ENCODE measurements around the gene CFAP251.
"Not testable (repeated sequence)": the region's sequence is repeated elsewhere in the genome, so short reads cannot be mapped to it uniquely, and the experiment has no call there.

Gene CFAP251

DNA sequence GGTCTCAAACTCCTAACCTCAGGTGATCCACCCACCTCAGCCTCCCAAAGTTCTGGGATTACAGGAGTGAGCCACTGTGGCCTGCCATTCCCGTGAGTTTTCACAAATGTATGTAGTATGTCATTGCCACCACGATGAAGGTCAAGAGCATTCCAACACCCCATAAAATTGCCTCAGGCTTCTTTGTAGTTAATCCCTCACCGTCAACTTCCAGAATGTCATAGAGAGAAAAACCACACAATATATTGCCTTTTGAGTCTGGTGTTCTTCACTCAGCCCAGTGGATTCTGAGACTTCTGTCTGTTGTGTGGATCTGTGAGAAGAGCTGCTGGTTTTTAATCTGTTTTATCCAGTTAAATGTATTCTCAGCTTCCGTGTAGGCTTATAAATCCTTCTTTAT is 12.6 kb upstream of the CFAP251 start:
- no peak for DNase-seq (ENCODE audit: low read depth)

GRCh38 chr12:121908702-121909101 is 9.7 kb upstream of the CFAP251 start:
- no peak for DNase-seq (ENCODE audit: low read depth)

DNA sequence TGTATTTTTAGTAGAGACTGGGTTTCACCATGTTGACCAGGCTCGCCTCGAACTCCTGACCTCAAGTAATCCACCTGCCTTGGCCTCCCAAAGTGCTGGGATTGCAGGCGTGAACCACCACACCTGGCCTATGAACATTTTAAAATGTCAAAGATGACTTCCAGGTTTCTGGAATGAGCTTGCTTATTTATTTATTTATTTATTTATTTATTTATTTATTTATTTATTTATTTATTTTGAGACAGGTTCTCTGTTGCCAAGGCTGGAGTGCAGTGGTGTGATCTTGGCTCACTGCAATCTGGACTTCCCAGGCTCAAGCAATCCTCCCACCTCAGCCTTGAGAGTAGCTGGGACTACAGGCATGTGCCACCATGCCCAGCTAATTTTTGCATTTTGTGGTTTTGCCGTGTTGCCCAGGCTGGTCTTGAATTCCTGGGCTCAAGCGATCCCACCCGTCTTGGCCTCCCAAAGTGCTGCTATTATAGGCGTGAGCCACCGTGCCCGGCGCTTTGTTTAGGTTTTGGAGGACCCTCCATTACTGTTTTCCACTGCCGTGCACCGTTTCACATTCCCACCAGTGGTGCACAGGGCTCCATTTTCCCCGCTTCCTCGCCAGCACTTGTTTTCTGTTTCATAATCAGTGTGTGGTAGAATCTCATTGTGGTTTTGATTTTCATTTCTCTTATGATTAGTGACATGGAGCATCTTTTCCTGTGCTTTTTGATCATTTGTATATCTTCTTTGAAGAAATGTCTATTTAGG is 6.4 kb upstream of the CFAP251 start:
- no peak for DNase-seq (ENCODE audit: low read depth)

DNA sequence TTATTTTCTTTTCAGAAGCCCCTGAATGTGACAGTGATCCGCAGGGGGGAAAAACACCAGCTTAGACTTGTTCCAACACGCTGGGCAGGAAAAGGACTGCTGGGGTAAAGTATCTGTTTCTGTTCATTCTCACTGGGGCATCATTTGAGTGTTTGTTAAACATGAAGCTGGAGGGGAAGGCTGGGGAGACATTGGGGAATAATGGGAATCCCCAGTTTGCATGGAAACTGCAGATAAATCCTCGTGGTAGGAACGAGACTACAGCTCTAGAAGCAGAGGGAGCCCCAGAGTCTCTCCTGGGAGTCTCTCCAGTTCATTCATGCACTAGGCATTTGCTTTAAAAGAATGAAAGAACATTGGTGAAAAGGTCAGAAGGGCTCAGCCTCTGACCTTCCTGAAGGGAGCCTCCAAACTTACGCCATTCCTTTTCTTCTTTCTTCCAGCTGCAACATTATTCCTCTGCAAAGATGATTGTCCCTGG is 2.5 kb upstream of the CFAP251 start:
- DNase-seq (ENCODE audit: low read depth): no peak

GRCh38 chr12:121916719-121917118 is 1.7 kb upstream of the CFAP251 start:
- no peak for DNase-seq (ENCODE audit: low read depth)

- DNase-seq (ENCODE audit: low read depth): no peak
Measured at GRCh38 chr12:121918679-121919038, 267 bp downstream of the CFAP251 start.

- DNase-seq (ENCODE audit: low read depth): no peak
Measured at GRCh38 chr12:121921066-121921465, 2.7 kb downstream of the CFAP251 start.

DNA sequence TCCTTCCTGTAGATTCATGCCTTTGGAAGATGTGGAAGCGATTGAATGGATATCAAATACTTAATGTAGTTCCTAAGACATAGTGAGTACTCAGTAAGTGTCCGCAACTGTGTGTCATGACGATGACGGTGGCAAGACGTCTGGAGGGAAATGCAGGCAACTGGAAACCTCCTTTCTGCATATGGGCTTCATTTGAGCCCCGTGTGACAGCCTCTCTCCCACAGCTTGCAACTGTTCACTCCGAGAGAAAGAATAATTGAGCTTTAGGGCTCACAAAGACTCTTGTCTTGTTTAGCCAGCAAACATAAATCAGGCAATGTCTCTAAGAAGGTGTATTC is 6.9 kb downstream of the CFAP251 start:
- peak; percentile 45 for DNase-seq (ENCODE audit: low read depth)

GRCh38 chr12:121926874-121927706 is 8.7 kb downstream of the CFAP251 start:
- no peak for DNase-seq (ENCODE audit: low read depth)

- no peak for DNase-seq (ENCODE audit: low read depth)
Measured at GRCh38 chr12:121927813-121928212, 9.4 kb downstream of the CFAP251 start.

- not testable (repeated sequence) for DNase-seq (ENCODE audit: low read depth)
Measured at GRCh38 chr12:121929545-121929944, 11.2 kb downstream of the CFAP251 start.

GRCh38 chr12:121930862-121931261 is 12.5 kb downstream of the CFAP251 start:
- DNase-seq (ENCODE audit: low read depth): no peak

DNA sequence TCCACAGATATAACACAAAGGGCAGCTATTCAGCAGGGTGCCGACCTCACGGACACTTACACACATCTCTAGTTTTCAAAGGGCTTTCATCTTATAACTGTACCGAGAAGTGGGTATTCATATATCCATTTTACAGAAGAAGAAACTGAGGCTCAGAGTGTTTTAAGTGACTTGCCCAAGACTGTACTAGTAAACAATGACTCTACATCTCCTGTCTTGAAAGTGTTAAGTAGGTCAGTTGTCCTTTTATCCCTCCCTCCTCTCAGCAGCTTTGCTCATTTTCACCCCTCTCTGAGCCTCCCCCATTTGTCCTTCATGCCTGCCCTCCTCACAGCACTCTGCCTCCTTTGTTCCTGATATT is 13.8 kb downstream of the CFAP251 start:
- DNase-seq (ENCODE audit: low read depth): no peak

- DNase-seq (ENCODE audit: low read depth): no peak
Measured at GRCh38 chr12:121932914-121933521, 14.6 kb downstream of the CFAP251 start.

GRCh38 chr12:121933522-121934308 is 15.3 kb downstream of the CFAP251 start:
- DNase-seq (ENCODE audit: low read depth): no peak

DNA sequence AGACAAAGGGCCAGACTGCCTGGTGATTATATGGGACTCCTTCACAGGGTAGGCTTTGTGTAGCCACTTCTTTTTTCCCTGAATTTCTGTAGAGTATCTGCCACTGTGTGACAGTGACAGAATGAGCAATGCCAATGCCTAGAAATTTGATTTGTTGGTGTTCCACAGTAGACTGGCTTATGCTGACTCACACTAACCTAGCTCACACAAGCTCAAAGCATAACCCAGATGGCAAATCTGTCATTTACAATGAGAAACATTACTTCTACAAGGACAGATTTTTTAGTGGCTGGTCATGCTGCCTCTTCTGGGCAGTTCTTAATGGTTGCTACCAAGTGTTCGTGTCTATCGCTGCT is 15.9 kb downstream of the CFAP251 start:
- DNase-seq (ENCODE audit: low read depth): no peak

- no peak for DNase-seq (ENCODE audit: low read depth)
Measured at GRCh38 chr12:121937654-121938053, 19.3 kb downstream of the CFAP251 start.

GRCh38 chr12:121939186-121939585 is 20.8 kb downstream of the CFAP251 start:
- no peak for DNase-seq (ENCODE audit: low read depth)

DNA sequence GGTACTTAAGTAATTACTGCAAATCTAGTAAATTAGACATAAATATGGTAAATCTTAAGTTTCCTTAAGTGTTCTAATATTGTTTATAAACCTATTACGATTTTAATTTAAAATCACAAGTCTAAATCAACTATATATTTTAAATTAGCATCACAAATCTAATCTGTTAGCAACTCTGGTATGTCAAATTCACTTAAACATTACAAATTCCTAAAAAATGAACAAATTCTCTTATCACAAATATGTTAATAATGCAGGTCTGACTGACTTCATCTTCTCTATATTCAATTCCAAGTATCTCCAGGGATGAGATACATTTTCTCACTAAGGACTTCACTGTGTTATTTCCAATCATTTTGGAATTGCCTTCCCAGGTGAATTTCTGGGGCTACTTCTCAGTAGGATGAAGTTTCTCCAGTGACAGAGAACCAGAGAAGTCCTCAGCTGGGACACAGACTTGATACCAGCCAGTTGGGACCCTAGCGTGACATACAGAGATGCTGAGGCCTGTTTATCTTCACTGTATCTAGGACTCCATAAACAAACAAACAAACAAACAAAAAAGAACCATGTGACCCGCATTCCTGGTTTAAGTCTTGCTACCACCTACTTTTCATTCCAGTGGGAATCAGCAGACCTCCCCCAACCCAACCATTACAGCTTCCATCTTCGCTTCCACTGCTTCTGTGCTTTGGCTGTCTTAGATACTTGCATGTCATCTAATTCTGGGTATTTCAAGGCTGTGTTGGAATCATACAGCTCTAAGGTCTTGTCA is 21.8 kb downstream of the CFAP251 start:
- no peak for DNase-seq (ENCODE audit: low read depth)

DNA sequence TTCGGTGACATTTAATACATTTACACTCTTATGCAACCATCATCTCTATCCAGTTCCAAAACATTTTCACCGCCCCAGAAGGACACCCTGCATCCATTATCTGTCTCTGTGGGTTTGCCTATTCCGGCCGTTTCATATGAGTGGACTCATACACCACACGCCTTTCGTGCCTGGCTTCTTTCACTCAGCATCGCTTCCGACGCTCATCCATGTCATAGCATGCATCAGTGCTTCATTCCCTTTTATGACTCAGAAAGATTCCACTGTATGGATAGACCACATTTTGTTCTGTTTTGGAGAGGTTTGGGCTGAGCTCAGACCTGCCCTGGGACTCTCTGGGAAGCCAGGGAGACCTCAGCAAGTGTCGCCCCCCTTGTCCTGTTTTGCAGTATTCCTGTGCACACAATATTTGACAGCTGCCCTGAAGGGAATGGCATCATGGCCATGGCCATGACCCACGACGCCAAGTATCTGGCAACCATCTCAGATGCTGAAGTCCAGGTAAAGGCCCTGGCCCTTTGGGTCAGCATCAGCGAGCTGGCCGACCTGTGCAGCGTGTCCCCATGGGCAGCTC is 23.8 kb downstream of the CFAP251 start:
- no peak for DNase-seq (ENCODE audit: low read depth)

GRCh38 chr12:121943926-121944325 is 25.5 kb downstream of the CFAP251 start:
- DNase-seq (ENCODE audit: low read depth): no peak

Data from HS-5 (cell line).